Uterus (tissue), 2 donors: Measurements from ENCODE around the gene KDM6B.

Source experiments
- CTCF ChIP-seq, 4 experiments: fragments of 200-600 bp in 2 of 4; fragments of 450-650 bp in 2 of 4; sonication (generic) in 2 of 4; IDR thresholded peaks; one replicate each; pipeline ENCODE4 v1.5.1; 2016 to 2019; ENCODE audit warnings: antibody characterized with exemption in 4 of 4, mild to moderate bottlenecking in 2 of 4, moderate library complexity in 1 of 4
- POLR2A ChIP-seq, 2 donors: fragments of 450-650 bp; IDR thresholded peaks; one replicate each; pipeline ENCODE4 v1.6.1; 2016; ENCODE audit warnings: antibody characterized with exemption in 2 of 2, mild to moderate bottlenecking in 1 of 2, moderate library complexity in 1 of 2

- TF ChIP-seq CTCF (IDR thresholded peaks at IDR 0.05) (no peak), POLR2A (IDR thresholded peaks at IDR 0.05) (no peak)
Measured at GRCh38 chr17:7806587-7806986, 27.4 kb upstream of the KDM6B start.
